AML-193 (cell line): ENCODE data around the gene KLHDC3.

Experiments
- DNase-seq, 2 experiments: peaks; one replicate each; lab custom pipeline; 2025; lab: John Stamatoyannopoulos, UW

KLHDC3 gene

GRCh38 chr6:43058531-43058930 lies 44.5 kb downstream of the KLHDC3 start:
- DNase-seq: no peak

GRCh38 chr6:43059168-43060033 lies 45.4 kb downstream of the KLHDC3 start, which contains the start of the genes KLC4 and MRPL2:
Gene KLC4 (plus strand): TSS chr6:43059631. CDS start chr6:43061336, 1,705 bp downstream.
Gene MRPL2 (minus strand): TSS chr6:43059434. CDS start chr6:43059381, 53 bp downstream.
- peak; percentile 99 for DNase-seq

- DNase-seq: no peak
Observed at GRCh38 chr6:43060034-43060754, 46.1 kb downstream of the KLHDC3 start.

GRCh38 chr6:43060755-43061633 lies 46.9 kb downstream of the KLHDC3 start:
- DNase-seq: no peak

- DNase-seq: no peak
Observed at GRCh38 chr6:43061861-43062260, 47.8 kb downstream of the KLHDC3 start.

- no peak for DNase-seq
Observed at GRCh38 chr6:43062818-43063217, 48.8 kb downstream of the KLHDC3 start.

- DNase-seq: peak; percentile 74 to 76
Observed at GRCh38 chr6:43070028-43070632, 56.1 kb downstream of the KLHDC3 start.
